Measurements from ENCODE around the gene WBP11.

DNA sequence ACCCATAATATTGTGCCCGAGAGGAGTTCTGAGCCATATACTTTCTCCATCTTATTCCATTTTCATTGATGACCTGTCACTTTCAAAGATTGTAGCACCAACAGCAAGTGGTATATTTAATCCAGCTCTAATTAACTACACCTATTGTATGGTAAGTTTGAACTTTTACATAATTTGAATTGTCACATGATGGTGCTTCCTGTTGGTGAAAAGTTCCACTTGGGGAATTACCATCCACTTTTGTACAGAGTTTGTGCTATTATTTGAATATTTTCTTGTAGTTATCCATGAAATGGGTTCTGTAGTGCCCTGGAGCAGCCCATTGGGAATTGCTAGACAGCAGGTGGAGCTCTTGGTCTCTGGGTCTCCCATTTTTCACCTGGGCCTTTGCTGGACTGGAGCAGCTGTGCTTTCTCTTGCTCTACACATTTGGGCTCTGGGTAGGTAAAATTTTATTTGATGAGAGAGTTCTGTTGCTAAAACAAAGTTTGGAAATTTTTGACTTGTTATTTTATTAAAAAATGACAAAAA lies 7.7 kb upstream of the WBP11 start:
- TF ChIP-seq EP300 (IDR thresholded peaks at IDR 0.05) (no peak), POLR2A (IDR thresholded peaks at IDR 0.05) (no peak)
- TF ChIP-seq, protein P1, sequence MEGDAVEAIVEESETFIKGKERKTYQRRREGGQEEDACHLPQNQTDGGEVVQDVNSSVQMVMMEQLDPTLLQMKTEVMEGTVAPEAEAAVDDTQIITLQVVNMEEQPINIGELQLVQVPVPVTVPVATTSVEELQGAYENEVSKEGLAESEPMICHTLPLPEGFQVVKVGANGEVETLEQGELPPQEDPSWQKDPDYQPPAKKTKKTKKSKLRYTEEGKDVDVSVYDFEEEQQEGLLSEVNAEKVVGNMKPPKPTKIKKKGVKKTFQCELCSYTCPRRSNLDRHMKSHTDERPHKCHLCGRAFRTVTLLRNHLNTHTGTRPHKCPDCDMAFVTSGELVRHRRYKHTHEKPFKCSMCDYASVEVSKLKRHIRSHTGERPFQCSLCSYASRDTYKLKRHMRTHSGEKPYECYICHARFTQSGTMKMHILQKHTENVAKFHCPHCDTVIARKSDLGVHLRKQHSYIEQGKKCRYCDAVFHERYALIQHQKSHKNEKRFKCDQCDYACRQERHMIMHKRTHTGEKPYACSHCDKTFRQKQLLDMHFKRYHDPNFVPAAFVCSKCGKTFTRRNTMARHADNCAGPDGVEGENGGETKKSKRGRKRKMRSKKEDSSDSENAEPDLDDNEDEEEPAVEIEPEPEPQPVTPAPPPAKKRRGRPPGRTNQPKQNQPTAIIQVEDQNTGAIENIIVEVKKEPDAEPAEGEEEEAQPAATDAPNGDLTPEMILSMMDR (IDR thresholded peaks at IDR 0.05), result no peak
